Psoas muscle (tissue), 8 donors: ENCODE measurements around the gene RPSA. TPM values are rescaled to one million over a fixed set of nuclear protein-coding genes. Genes with fewer than 3 reads are reported as not detected.

Source experiments
- ATAC-seq, 4 donors: fragments of 200-7000 bp; cut with Tn5 transposase; one replicate each; pipeline ENCODE4 v1.9.1; 2020; ENCODE audit warnings: moderate library complexity in 3 of 4, mild to moderate bottlenecking in 2 of 4
- DNase-seq, 2 donors: peaks; one replicate each; pipeline ENCODE4 v3.0.0-alpha.2; 2020
- H3K27ac ChIP-seq: fragments of 200-600 bp; one replicate; pipeline ENCODE4 v1.8.0; 2022
- H3K27me3 ChIP-seq, 3 donors: fragments of 200-600 bp in 1 of 3; one replicate each; pipeline versions ENCODE4 v1.6.1 to v1.8.0; 2013 to 2022; ENCODE audit warnings: low read length in 2 of 3, mild to moderate bottlenecking in 2 of 3, moderate library complexity in 1 of 3; ENCODE audit not compliant: insufficient read depth in 3 of 3
- H3K36me3 ChIP-seq, 2 donors: fragments of 200-600 bp in 1 of 2; one replicate each; pipeline versions ENCODE4 v1.6.1 to v1.8.0; 2013 to 2022; ENCODE audit warnings: low read depth in 1 of 2, mild to moderate bottlenecking in 1 of 2, moderate library complexity in 1 of 2; ENCODE audit not compliant: insufficient read depth in 1 of 2
- H3K4me1 ChIP-seq: fragments of 200-600 bp; one replicate; pipeline ENCODE4 v1.8.0; 2022
- H3K4me3 ChIP-seq: fragments of 200-600 bp; one replicate; pipeline ENCODE4 v1.8.0; 2022; ENCODE audit warnings: mild to moderate bottlenecking
- H3K9me3 ChIP-seq: fragments of 200-600 bp; one replicate; pipeline ENCODE4 v1.8.0; 2022
- WGBS, 3 donors: extraction: QIAGEN DNeasy Blood & Tissue Kit; methylation state at CpG; one replicate each; pipeline versions ENCODE4 v1.1.6 to v1.1.7; 2013; 5-methylcytosine and 5-hydroxymethylcytosine counted together
- intact Hi-C, 2 donors: fragments of 100-400 bp; cut with DNase I; formaldehyde crosslinking; loops; one replicate each; pipeline versions ENCODE4 v1.11.0 to v1.14.2; 2022
- polyA plus RNA-seq, 3 donors: library from polyadenylated mRNA; stranded (reverse); fragments of 200-250 nt; gene quantifications; one replicate each; pipeline ENCODE4 v1.2.3, GENCODE V29; 2013
- total RNA-seq, 4 donors: library from RNA; stranded (reverse); fragmentation: NEBNext Ultra II Directional in 2 of 4; extraction: Animal tissue kit (Norgen Biotek cat#: 25700) in 2 of 4; gene quantifications; one replicate each; pipeline versions ENCODE4 v1.2.1 to v1.2.4, GENCODE V29; 2021 to 2023
- TF ChIP-seq, protein P1 (sequence below): fragments of 200-600 bp; IDR thresholded peaks from one replicate; pipeline ENCODE4 v1.8.0; 2022; ENCODE audit warnings: antibody characterized with exemption
- donor health status: healthy with polysubstance abuse.
- donor health status: DM: no; HTN: no; CAD: no; lungs with moderate emphysema.
- donor health status: Bipolar disorder and iron deficiency.
- donor health status: healthy.
- donor health status: DM: yes; HTN: yes; CAD: no.
- donor health status: DM: no; HTN: no; CAD: no.
- donor health status: DM: no; HTN: no; CAD: no.
- donor health status: DM: yes; HTN: yes; CAD: no.

RPSA gene
- total and polyA plus RNA-seq, 7 donors, result 285 to 1,445 (median 738) TPM

DNA sequence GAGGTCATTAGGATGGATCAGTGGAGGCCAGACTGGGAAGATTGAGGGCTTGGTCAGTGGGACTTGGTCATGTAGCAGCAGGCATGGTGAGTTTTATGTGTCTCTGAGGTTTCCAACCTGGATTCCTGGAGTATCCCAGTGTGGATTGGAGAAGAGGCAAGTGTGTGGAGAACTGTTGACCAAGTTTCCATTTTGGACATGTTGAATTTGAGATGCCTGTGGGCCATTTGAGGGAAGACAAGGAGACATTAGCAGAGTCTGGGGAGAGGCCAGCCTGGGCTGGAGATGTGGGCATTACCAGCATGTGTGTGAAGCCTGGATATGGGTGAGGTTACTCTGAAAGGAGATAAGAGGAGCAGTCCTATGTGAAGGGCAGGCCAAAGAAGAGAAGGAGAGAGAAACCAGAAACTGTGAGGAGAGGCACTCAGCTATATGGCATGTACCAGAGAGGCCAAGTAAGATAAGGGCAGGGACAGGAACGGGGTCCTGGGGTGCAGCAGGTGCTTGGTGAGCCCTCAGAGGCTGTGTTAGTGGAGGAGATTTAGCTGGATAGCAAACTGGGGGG, 19.0 kb upstream of the RPSA start:
- WGBS, 3 donors, result 83 to 94% (median 93%) methylated on average over 1 of the region's 1 CpG
- intact Hi-C loops, result loop anchor here (10.0 kb wide), 2 partner anchors 193 to 283 kb away; partner anchors contain the start of genes GORASP1 (in 1 of the 2), TTC21A (in 1 of the 2) and XIRP1 (in 1 of the 2)
- TF ChIP-seq, protein P1, sequence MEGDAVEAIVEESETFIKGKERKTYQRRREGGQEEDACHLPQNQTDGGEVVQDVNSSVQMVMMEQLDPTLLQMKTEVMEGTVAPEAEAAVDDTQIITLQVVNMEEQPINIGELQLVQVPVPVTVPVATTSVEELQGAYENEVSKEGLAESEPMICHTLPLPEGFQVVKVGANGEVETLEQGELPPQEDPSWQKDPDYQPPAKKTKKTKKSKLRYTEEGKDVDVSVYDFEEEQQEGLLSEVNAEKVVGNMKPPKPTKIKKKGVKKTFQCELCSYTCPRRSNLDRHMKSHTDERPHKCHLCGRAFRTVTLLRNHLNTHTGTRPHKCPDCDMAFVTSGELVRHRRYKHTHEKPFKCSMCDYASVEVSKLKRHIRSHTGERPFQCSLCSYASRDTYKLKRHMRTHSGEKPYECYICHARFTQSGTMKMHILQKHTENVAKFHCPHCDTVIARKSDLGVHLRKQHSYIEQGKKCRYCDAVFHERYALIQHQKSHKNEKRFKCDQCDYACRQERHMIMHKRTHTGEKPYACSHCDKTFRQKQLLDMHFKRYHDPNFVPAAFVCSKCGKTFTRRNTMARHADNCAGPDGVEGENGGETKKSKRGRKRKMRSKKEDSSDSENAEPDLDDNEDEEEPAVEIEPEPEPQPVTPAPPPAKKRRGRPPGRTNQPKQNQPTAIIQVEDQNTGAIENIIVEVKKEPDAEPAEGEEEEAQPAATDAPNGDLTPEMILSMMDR, result no peak
- no peak for DNase-seq
- peaks cover 9 to 36% of the 10 kb centered on the region in 2 donors for H3K36me3 ChIP-seq
- H3K9me3 ChIP-seq, result no peaks in the 10 kb centered on the region
- no peaks in the 10 kb centered on the region for H3K27me3 ChIP-seq
- no peak overlapping the region for H3K4me3 ChIP-seq
- no peak overlapping the region for H3K27ac ChIP-seq
- H3K4me1 ChIP-seq, result peaks cover 21% of the 10 kb centered on the region
- ATAC-seq, result no peak

DNA sequence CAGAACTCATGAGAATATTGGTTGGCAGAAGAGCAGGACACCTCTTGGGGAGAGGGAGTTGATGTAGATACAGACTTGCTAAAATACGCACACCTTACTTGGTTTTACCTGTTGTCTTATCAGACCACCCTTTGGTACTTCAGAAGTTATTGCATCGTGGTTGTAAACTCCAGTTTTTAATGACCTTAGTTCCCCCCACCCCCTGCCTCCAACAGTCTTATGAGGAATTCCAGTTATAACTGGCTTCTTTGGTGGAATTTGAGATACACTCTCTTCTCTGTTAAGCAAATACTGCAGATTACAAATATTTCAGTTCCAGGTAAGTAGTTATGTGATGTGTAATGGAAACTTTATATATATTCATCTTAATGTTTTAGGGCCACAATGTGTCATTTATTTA, 18.4 kb upstream of the RPSA start:
- no peak overlapping the region for H3K27ac ChIP-seq
- no peaks in the 10 kb centered on the region for H3K27me3 ChIP-seq
- ATAC-seq (no peak), DNase-seq (no peak)
- H3K4me1 ChIP-seq, result peaks cover 16% of the 10 kb centered on the region
- TF ChIP-seq, protein P1, result no peak
- H3K4me3 ChIP-seq, result no peak overlapping the region
- no peaks in the 10 kb centered on the region for H3K9me3 ChIP-seq
- H3K36me3 ChIP-seq, result peaks cover 12 to 43% of the 10 kb centered on the region in 2 donors
- 78 to 92% (median 83%) methylated on average over 2 of the region's 2 CpGs for WGBS, 3 donors
- intact Hi-C loops, result loop anchor here (10.0 kb wide), 2 partner anchors 193 to 283 kb away; partner anchors contain the start of genes GORASP1 (in 1 of the 2), TTC21A (in 1 of the 2) and XIRP1 (in 1 of the 2)

DNA sequence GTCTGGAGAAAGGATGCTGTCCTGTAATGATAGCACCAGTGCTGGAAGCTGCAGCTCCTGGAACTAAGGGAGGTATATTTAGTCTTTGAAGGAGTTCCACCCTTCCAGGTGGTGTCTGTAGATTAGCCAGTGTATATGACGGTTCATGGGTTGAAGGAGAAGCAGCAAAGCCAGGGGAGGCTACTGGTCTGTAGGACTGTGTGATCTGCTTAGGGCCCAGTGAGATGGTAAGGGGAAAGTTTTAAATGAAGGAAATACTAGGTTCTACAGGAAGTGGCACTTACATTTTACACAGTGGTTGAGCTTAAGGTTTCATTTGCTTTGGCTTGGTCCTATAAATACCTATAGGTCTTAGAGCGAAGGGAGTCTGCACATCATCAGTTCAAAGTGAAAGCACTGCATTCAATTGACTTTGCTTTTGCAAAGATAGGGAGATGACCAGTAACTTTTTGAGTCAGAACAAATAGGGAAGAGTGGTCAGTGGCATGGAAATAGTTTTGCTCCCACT, 17.7 kb upstream of the RPSA start:
- H3K27ac ChIP-seq, result no peak overlapping the region

DNA sequence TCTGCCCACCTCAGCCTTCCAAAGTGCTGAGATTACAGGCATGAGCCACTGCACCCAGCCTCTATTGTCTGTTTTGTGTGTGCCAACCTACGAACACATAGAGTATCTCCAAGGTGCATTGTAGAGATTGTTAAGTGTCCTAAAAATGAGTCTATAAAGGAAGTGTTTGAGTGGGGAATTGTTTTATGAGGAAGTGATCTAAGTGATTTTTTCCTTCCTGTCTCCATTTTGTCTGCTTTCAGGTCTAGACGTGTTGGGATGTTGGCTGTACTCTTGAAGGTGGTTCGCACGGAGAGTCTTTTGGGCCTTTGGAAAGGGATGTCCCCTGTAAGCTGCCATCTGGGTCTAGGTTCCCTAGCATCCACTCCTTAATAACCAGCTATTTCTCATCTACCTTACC, 16.3 kb upstream of the RPSA start:
- no peak overlapping the region for H3K27ac ChIP-seq
- intact Hi-C loops, result loop anchor here in 1 of 2 donors (10.0 kb wide), 1 partner anchor 285 kb away; the partner anchor contains the start of genes GORASP1 and TTC21A
- DNase-seq, result no peak
- TF ChIP-seq, protein P1, result no peak
- H3K36me3 ChIP-seq, result peaks cover 12 to 63% of the 10 kb centered on the region in 2 donors
- no peak for ATAC-seq
- H3K4me3 ChIP-seq, result no peak overlapping the region
- peaks cover 12% of the 10 kb centered on the region for H3K4me1 ChIP-seq
- no peaks in the 10 kb centered on the region for H3K27me3 ChIP-seq
- no peaks in the 10 kb centered on the region for H3K9me3 ChIP-seq
- 71 to 87% (median 83%) methylated on average over 4 of the region's 4 CpGs for WGBS, 3 donors

More for the DNA sequence above, 17.7 kb upstream of the RPSA start:
- ATAC-seq, result no peak
- Histone ChIP-seq H3K4me3 (no peak overlapping the region), H3K4me1 (peaks cover 16% of the 10 kb centered on the region), H3K36me3 (peaks cover 12 to 49% of the 10 kb centered on the region in 2 donors), H3K27me3 (no peaks in the 10 kb centered on the region), H3K9me3 (no peaks in the 10 kb centered on the region)
- no peak for DNase-seq
- 86 to 90% (median 89%) methylated on average over 2 of the region's 2 CpGs for WGBS, 3 donors
- intact Hi-C loops, result loop anchor here (10.0 kb wide), 2 partner anchors 194 to 284 kb away; partner anchors contain the start of genes GORASP1 (in 1 of the 2), TTC21A (in 1 of the 2) and XIRP1 (in 1 of the 2)
- TF ChIP-seq, protein P1, result no peak
